Vagina (tissue), 2 donors: Measurements from ENCODE around the gene TEAD3.

ENCODE experiments used
- POLR2A ChIP-seq, 2 donors: fragments of 450-650 bp; IDR thresholded peaks; one replicate each; pipeline ENCODE4 v1.6.1; 2017; ENCODE audit warnings: antibody characterized with exemption in 2 of 2, mild to moderate bottlenecking in 2 of 2, moderate library complexity in 2 of 2
- POLR2AphosphoS5 ChIP-seq, 2 donors: sonication (generic); formaldehyde crosslinking; IDR thresholded peaks; one replicate each; pipeline ENCODE4 v1.9.0; 2017; ENCODE audit warnings: antibody characterized with exemption in 2 of 2, mild to moderate bottlenecking in 2 of 2, low read depth in 1 of 2; ENCODE audit not compliant: insufficient read depth in 1 of 2
- TF ChIP-seq, protein P1 (sequence below), 3 experiments: fragments of 450-650 bp in 2 of 3; fragments of 200-600 bp in 1 of 3; sonication (generic) in 1 of 3; IDR thresholded peaks; one replicate each; pipeline ENCODE4 v1.5.1; 2017 to 2019; ENCODE audit warnings: antibody characterized with exemption in 3 of 3, mild to moderate bottlenecking in 2 of 3, moderate library complexity in 2 of 3

DNA sequence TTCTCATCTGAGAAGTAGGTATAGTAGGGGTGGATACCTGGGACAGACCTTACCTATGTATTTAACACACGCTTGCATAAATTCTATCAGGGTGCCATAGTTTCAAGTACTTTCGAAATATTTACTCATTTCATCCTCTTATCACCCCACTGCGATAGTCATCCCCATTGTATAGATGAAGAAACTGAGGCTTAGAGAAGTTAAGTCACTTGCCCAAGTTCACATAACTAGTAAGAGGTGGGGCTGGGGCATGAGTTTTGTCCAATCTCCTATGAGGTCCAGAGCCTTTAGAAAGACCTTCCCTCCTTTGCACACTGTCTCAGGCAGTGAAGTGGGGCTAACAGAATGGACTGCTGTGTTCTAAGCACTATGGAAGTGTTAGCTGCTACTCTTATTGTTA, 9.7 kb upstream of the TEAD3 start:
- no peak for TF ChIP-seq POLR2AphosphoS5 (IDR thresholded peaks at IDR 0.05; ENCODE audit: insufficient read depth in 1 of 2, low read depth in 1 of 2)
- TF ChIP-seq POLR2A (IDR thresholded peaks at IDR 0.05) = no peak
- TF ChIP-seq, protein P1, sequence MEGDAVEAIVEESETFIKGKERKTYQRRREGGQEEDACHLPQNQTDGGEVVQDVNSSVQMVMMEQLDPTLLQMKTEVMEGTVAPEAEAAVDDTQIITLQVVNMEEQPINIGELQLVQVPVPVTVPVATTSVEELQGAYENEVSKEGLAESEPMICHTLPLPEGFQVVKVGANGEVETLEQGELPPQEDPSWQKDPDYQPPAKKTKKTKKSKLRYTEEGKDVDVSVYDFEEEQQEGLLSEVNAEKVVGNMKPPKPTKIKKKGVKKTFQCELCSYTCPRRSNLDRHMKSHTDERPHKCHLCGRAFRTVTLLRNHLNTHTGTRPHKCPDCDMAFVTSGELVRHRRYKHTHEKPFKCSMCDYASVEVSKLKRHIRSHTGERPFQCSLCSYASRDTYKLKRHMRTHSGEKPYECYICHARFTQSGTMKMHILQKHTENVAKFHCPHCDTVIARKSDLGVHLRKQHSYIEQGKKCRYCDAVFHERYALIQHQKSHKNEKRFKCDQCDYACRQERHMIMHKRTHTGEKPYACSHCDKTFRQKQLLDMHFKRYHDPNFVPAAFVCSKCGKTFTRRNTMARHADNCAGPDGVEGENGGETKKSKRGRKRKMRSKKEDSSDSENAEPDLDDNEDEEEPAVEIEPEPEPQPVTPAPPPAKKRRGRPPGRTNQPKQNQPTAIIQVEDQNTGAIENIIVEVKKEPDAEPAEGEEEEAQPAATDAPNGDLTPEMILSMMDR (IDR thresholded peaks at IDR 0.05) = no peak
